ENCODE measurements around the gene KCNT1.

- TF ChIP-seq CTCF (IDR thresholded peaks at IDR 0.05) = no peak
- no peak for TF ChIP-seq POLR2A (IDR thresholded peaks at IDR 0.05)
Observed at GRCh38 chr9:135734616-135735144, 32.7 kb downstream of the KCNT1 start.
